Measurements from ENCODE around the gene SVEP1.

DNA sequence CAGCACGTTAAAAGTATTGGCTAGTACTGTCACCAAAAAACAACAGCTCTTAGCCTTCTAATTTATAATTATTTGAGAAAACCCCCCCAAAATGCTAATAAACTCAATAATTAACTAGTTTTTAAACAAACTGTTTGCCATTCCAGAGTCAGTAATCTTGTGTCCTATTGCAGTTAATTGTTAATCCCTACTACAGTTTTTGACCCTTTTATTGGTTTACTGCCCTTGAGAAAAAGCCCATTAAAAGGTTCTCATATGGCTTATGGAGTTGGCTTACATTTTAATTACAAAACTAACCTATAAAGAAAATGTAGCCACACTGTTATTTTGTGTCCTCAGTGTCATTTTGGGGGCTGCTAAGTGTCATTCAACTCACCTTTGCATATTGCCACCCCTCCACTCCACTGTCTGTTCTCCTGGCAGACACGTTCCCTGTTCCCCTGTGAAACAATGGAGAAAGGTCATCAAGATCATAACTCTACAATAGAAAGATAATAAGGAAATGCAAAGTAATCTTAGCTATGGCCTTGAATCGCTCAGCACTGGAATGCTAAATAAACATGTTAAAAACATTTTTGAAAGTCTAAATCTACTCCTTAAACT, 190.3 kb downstream of the SVEP1 start:
- TF ChIP-seq, protein P1, sequence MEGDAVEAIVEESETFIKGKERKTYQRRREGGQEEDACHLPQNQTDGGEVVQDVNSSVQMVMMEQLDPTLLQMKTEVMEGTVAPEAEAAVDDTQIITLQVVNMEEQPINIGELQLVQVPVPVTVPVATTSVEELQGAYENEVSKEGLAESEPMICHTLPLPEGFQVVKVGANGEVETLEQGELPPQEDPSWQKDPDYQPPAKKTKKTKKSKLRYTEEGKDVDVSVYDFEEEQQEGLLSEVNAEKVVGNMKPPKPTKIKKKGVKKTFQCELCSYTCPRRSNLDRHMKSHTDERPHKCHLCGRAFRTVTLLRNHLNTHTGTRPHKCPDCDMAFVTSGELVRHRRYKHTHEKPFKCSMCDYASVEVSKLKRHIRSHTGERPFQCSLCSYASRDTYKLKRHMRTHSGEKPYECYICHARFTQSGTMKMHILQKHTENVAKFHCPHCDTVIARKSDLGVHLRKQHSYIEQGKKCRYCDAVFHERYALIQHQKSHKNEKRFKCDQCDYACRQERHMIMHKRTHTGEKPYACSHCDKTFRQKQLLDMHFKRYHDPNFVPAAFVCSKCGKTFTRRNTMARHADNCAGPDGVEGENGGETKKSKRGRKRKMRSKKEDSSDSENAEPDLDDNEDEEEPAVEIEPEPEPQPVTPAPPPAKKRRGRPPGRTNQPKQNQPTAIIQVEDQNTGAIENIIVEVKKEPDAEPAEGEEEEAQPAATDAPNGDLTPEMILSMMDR (conservative IDR thresholded peaks at IDR 0.05) = no peak
- no peak for TF ChIP-seq ZFX (IDR thresholded peaks at IDR 0.05)
